Chondrocyte (in vitro differentiated cells): Measurements from ENCODE around the gene WDR27. TPM values are rescaled to one million over a fixed set of nuclear protein-coding genes. Genes with fewer than 3 reads are reported as not detected.

ENCODE experiments used
- DNase-seq: peaks from one replicate; pipeline ENCODE4 v3.0.0; 2021; ENCODE audit warnings: mixed read lengths, low spot score
- H3K27ac Mint-ChIP-seq: one replicate; pipeline ENCODE4 v1.8.0; 2021; ENCODE audit warnings: mild to moderate bottlenecking, moderate library complexity, mixed read lengths; ENCODE audit not compliant: unreplicated experiment
- H3K27me3 Mint-ChIP-seq: 2 replicates; pipeline ENCODE4 v1.8.0; 2021; ENCODE audit warnings: low read depth, mixed read lengths
- H3K36me3 Mint-ChIP-seq: 2 replicates; pipeline ENCODE4 v1.8.0; 2021; ENCODE audit warnings: low read depth, mixed read lengths
- H3K4me1 Mint-ChIP-seq: 2 replicates; pipeline ENCODE4 v1.8.0; 2021; ENCODE audit warnings: low read depth, mild to moderate bottlenecking, mixed read lengths
- H3K4me3 Mint-ChIP-seq: one replicate; pipeline ENCODE4 v1.8.0; 2021; ENCODE audit warnings: mild to moderate bottlenecking, moderate library complexity, mixed read lengths; ENCODE audit not compliant: unreplicated experiment
- H3K9me3 Mint-ChIP-seq: 2 replicates; pipeline ENCODE4 v1.8.0; 2021; ENCODE audit warnings: low read depth, mixed read lengths
- CTCF ChIP-seq: fragments of 200-600 bp; sonication (generic); IDR thresholded peaks from 2 replicates; pipeline ENCODE4 v1.5.0; 2021; ENCODE audit warnings: antibody characterized with exemption, mild to moderate bottlenecking, moderate library complexity
- total RNA-seq: library from RNA; stranded (reverse); gene quantifications from 3 replicates; pipeline ENCODE4 v1.2.1, GENCODE V29; 2021

The WDR27 gene
- total RNA-seq, 1 donor from 2014 or later: 24.9 TPM

- no peak for DNase-seq
- no peak for TF ChIP-seq CTCF
- no peaks in the 10 kb centered on the region for H3K4me1 Mint-ChIP-seq
- H3K4me3 Mint-ChIP-seq: no peak overlapping the region
- H3K27ac Mint-ChIP-seq: no peak overlapping the region
- H3K9me3 Mint-ChIP-seq: peaks cover 13% of the 10 kb centered on the region
- no peaks in the 10 kb centered on the region for H3K27me3 Mint-ChIP-seq
- peaks cover 5% of the 10 kb centered on the region for H3K36me3 Mint-ChIP-seq
Measured at GRCh38 chr6:169457762-169458161, 244.1 kb downstream of the WDR27 start.

GRCh38 chr6:169456840-169457239 is 245.0 kb downstream of the WDR27 start:
- Mint-ChIP-seq H3K4me3 (no peak overlapping the region), H3K27ac (no peak overlapping the region), H3K27me3 (no peaks in the 10 kb centered on the region), H3K4me1 (peaks cover 5% of the 10 kb centered on the region), H3K36me3 (peaks cover 3% of the 10 kb centered on the region), H3K9me3 (peaks cover 8% of the 10 kb centered on the region)
- DNase-seq: no peak
- no peak for TF ChIP-seq CTCF

GRCh38 chr6:169455470-169455869 is 246.4 kb downstream of the WDR27 start:
- H3K9me3 Mint-ChIP-seq: peaks cover 3% of the 10 kb centered on the region
- no peak overlapping the region for H3K4me3 Mint-ChIP-seq
- no peak overlapping the region for H3K27ac Mint-ChIP-seq
- DNase-seq: no peak
- no peak for TF ChIP-seq CTCF
- H3K4me1 Mint-ChIP-seq: peaks cover 14% of the 10 kb centered on the region
- no peaks in the 10 kb centered on the region for H3K27me3 Mint-ChIP-seq
- H3K36me3 Mint-ChIP-seq: peaks cover 2% of the 10 kb centered on the region

- Mint-ChIP-seq H3K9me3 (peaks cover 3% of the 10 kb centered on the region), H3K36me3 (peaks cover 2% of the 10 kb centered on the region), H3K27me3 (no peaks in the 10 kb centered on the region), H3K4me1 (peaks cover 16% of the 10 kb centered on the region), H3K27ac (no peak overlapping the region), H3K4me3 (no peak overlapping the region)
- TF ChIP-seq CTCF: no peak
- DNase-seq: no peak
Measured at GRCh38 chr6:169454872-169455204, 247.0 kb downstream of the WDR27 start.

- Mint-ChIP-seq H3K27me3 (no peaks in the 10 kb centered on the region), H3K4me3 (no peak overlapping the region), H3K9me3 (no peaks in the 10 kb centered on the region), H3K36me3 (peaks cover 2% of the 10 kb centered on the region), H3K27ac (no peak overlapping the region), H3K4me1 (peaks cover 16% of the 10 kb centered on the region)
- no peak for DNase-seq
- no peak for TF ChIP-seq CTCF
Measured at GRCh38 chr6:169454204-169454871, 247.5 kb downstream of the WDR27 start.
